ENCODE measurements around the gene C6orf15.

DNA sequence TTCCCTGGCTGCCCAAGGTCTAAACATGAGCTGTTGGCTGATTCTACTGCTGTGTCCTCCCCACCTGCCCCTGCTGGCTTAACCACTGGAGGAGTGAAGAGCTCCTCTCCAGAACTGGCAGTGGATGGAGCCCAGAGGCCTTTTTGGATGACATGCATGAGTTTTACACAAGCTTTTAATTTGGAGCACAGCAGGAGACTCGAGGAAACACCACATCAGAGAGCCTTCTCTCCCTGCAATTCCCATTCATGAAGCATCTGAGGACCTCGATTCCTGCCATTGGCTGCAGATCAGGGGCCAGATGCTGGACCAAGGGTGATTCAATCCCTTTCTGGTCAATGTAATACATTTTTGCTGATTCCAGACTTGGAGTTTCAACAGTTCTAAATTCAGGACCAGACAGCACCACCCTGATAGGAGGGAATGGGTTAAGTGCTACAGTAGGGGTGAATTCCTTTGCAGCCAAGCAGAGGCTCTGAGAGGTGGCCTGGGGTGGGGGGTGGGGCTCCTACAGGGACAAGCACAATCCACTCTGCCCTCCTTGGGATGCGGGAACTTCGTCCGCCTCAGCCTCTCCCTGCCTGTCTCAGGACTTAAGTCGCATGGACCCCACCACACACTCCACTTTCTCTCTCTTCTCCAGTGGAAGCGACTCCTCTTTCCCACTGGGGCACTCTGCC lies 1.6 kb upstream of the C6orf15 start:
- TF ChIP-seq, protein P1, sequence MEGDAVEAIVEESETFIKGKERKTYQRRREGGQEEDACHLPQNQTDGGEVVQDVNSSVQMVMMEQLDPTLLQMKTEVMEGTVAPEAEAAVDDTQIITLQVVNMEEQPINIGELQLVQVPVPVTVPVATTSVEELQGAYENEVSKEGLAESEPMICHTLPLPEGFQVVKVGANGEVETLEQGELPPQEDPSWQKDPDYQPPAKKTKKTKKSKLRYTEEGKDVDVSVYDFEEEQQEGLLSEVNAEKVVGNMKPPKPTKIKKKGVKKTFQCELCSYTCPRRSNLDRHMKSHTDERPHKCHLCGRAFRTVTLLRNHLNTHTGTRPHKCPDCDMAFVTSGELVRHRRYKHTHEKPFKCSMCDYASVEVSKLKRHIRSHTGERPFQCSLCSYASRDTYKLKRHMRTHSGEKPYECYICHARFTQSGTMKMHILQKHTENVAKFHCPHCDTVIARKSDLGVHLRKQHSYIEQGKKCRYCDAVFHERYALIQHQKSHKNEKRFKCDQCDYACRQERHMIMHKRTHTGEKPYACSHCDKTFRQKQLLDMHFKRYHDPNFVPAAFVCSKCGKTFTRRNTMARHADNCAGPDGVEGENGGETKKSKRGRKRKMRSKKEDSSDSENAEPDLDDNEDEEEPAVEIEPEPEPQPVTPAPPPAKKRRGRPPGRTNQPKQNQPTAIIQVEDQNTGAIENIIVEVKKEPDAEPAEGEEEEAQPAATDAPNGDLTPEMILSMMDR (IDR thresholded peaks at IDR 0.05; ENCODE audit: low read depth, low read length, missing input control), result no peak
- TF ChIP-seq, protein P2, sequence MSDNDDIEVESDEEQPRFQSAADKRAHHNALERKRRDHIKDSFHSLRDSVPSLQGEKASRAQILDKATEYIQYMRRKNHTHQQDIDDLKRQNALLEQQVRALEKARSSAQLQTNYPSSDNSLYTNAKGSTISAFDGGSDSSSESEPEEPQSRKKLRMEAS (IDR thresholded peaks at IDR 0.05), result no peak
- no peak for TF ChIP-seq TAF1 (conservative IDR thresholded peaks at IDR 0.05)
- TF ChIP-seq GABPA (IDR thresholded peaks at IDR 0.05 in 1 of 2, conservative IDR thresholded peaks at IDR 0.05 in 1 of 2), result no peak
- no peak for TF ChIP-seq FOXA2 (IDR thresholded peaks at IDR 0.05)
- TF ChIP-seq, protein P3, sequence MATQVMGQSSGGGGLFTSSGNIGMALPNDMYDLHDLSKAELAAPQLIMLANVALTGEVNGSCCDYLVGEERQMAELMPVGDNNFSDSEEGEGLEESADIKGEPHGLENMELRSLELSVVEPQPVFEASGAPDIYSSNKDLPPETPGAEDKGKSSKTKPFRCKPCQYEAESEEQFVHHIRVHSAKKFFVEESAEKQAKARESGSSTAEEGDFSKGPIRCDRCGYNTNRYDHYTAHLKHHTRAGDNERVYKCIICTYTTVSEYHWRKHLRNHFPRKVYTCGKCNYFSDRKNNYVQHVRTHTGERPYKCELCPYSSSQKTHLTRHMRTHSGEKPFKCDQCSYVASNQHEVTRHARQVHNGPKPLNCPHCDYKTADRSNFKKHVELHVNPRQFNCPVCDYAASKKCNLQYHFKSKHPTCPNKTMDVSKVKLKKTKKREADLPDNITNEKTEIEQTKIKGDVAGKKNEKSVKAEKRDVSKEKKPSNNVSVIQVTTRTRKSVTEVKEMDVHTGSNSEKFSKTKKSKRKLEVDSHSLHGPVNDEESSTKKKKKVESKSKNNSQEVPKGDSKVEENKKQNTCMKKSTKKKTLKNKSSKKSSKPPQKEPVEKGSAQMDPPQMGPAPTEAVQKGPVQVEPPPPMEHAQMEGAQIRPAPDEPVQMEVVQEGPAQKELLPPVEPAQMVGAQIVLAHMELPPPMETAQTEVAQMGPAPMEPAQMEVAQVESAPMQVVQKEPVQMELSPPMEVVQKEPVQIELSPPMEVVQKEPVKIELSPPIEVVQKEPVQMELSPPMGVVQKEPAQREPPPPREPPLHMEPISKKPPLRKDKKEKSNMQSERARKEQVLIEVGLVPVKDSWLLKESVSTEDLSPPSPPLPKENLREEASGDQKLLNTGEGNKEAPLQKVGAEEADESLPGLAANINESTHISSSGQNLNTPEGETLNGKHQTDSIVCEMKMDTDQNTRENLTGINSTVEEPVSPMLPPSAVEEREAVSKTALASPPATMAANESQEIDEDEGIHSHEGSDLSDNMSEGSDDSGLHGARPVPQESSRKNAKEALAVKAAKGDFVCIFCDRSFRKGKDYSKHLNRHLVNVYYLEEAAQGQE (IDR thresholded peaks at IDR 0.05), result no peak
- TF ChIP-seq JUND (IDR thresholded peaks at IDR 0.05), result no peak
- TF ChIP-seq HNF4A (conservative IDR thresholded peaks at IDR 0.05), result no peak
- no peak for TF ChIP-seq YY1 (IDR thresholded peaks at IDR 0.05)
- no peak for TF ChIP-seq RXRA (IDR thresholded peaks at IDR 0.05)
- TF ChIP-seq FOXA1 (IDR thresholded peaks at IDR 0.05), result no peak
- no peak for TF ChIP-seq SP1 (IDR thresholded peaks at IDR 0.05)
- TF ChIP-seq, protein P4, sequence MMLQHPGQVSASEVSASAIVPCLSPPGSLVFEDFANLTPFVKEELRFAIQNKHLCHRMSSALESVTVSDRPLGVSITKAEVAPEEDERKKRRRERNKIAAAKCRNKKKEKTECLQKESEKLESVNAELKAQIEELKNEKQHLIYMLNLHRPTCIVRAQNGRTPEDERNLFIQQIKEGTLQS (IDR thresholded peaks at IDR 0.05), result no peak
